ENCODE results near the gene DCST1. TPM values are rescaled to one million over a fixed set of nuclear protein-coding genes. Genes with fewer than 3 reads are reported as not detected.

The DCST1 gene
- total and polyA plus RNA-seq, 2 donors (not counting 3 experiments of a cell fraction or from before 2014, with no cell fraction given), result not detected

DNA sequence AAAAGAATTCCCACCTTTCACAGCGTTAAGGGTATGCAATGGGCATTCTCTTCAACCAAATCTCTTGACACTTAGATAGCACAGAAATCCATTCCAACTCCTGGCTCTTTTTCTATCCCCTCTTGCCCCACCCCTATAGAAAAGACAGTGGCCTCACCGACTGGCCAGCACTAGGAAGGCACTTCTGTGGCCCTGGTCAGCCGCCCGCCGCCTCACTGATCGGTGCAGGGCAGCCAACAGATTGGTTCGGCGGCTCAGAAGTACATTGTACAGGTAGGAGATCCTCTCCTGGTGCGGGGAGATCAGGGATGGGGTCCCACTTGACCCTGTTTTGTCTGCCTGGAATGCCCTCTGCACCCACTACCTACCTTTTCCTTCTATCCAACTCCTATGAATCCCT, 9.3 kb upstream of the DCST1 start:
- Histone ChIP-seq H4K20me1 (replicated peaks; ENCODE audit: control insufficient read depth, extremely low read depth, insufficient read depth, low read length) (no peaks in the 10 kb centered on the region), H3K4me2 (ENCODE audit: insufficient read depth, low read length) (no peak overlapping the region), H3K4me1 (ENCODE audit: control insufficient read depth, extremely low read depth, insufficient read depth, low read length) (no peaks in the 10 kb centered on the region), H3K79me2 (ENCODE audit: control insufficient read depth, insufficient read depth, low read length) (no peaks in the 10 kb centered on the region), H3K36me3 (ENCODE audit: control insufficient read depth in 2 of 2, extremely low read depth in 1 of 2, insufficient read depth in 2 of 2, low read length in 2 of 2) (no peaks in the 10 kb centered on the region), H3K9ac (replicated peaks; ENCODE audit: extremely low read depth, insufficient read depth, low read length) (no peak overlapping the region), H3K4me3 (replicated peaks in 1 of 3; ENCODE audit: insufficient read depth in 1 of 3, low read depth in 1 of 3, low read length in 3 of 3) (no peak overlapping the region), H3K9me3 (replicated peaks; ENCODE audit: control insufficient read depth, insufficient read depth, low read length) (no peaks in the 10 kb centered on the region), H3K27me3 (ENCODE audit: control insufficient read depth in 2 of 2, insufficient read depth in 2 of 2, low read length in 2 of 2) (no peaks in the 10 kb centered on the region), H3K9me1 (replicated peaks; ENCODE audit: control insufficient read depth, extremely low read depth, insufficient read depth, low read length) (no peaks in the 10 kb centered on the region), H3K27ac (ENCODE audit: insufficient read depth, low read depth, low read length) (no peak overlapping the region), H2AFZ (ENCODE audit: low read depth, low read length) (no peak overlapping the region)
- DNase-seq (ENCODE audit: low read depth, low spot score), result no peak
- intact Hi-C loops (cut with micrococcal nuclease) (no loop called here), dilution Hi-C loops (cut with MboI; ENCODE audit: extremely low pct_ligation_motif_present, low sequenced_read_pairs) (no loop called here)
- ChIA-PET POLR2A (no interaction called here), CTCF (interaction anchor here (0.9 kb wide), 1 partner anchor 27 kb away, joined by 3 read pairs; the partner anchor contains the start of gene ADAM15)
- no TSS peak for BruUV-seq (replicated peaks)
- no peak for FAIRE-seq
- TF ChIP-seq MYC (IDR thresholded peaks at IDR 0.05; ENCODE audit: low read depth, low read length) (no peak), POLR2A (IDR thresholded peaks at IDR 0.05; ENCODE audit: low read depth, low read length) (no peak), GATA2 (IDR thresholded peaks at IDR 0.05; ENCODE audit: insufficient read depth, insufficient read length, low read depth, low read length) (no peak), JUN (IDR thresholded peaks at IDR 0.05; ENCODE audit: borderline replicate concordance, insufficient read depth, insufficient read length, low read depth) (no peak), EZH2 (IDR thresholded peaks at IDR 0.05; ENCODE audit: borderline replicate concordance, low read depth, low read length, severe bottlenecking) (no peak), POLR2AphosphoS5 (IDR thresholded peaks at IDR 0.05; ENCODE audit: insufficient read depth, low read depth, low read length) (no peak), FOS (IDR thresholded peaks at IDR 0.05; ENCODE audit: borderline replicate concordance, insufficient read depth, low read length) (no peak)
- TF ChIP-seq, protein P1, sequence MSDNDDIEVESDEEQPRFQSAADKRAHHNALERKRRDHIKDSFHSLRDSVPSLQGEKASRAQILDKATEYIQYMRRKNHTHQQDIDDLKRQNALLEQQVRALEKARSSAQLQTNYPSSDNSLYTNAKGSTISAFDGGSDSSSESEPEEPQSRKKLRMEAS (IDR thresholded peaks at IDR 0.05; ENCODE audit: insufficient read depth, insufficient read length), result no peak
- TF ChIP-seq, protein P2, sequence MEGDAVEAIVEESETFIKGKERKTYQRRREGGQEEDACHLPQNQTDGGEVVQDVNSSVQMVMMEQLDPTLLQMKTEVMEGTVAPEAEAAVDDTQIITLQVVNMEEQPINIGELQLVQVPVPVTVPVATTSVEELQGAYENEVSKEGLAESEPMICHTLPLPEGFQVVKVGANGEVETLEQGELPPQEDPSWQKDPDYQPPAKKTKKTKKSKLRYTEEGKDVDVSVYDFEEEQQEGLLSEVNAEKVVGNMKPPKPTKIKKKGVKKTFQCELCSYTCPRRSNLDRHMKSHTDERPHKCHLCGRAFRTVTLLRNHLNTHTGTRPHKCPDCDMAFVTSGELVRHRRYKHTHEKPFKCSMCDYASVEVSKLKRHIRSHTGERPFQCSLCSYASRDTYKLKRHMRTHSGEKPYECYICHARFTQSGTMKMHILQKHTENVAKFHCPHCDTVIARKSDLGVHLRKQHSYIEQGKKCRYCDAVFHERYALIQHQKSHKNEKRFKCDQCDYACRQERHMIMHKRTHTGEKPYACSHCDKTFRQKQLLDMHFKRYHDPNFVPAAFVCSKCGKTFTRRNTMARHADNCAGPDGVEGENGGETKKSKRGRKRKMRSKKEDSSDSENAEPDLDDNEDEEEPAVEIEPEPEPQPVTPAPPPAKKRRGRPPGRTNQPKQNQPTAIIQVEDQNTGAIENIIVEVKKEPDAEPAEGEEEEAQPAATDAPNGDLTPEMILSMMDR (IDR thresholded peaks at IDR 0.05; ENCODE audit: extremely low read depth in 1 of 2, insufficient read depth in 1 of 2, low read depth in 1 of 2, low read length in 2 of 2), result no peak
